GM18505 (cell line): Measurements from ENCODE around the gene MYLK4.

ENCODE experiments used
- ATAC-seq: cut with Tn5 transposase; IDR thresholded peaks from one replicate; pipeline ENCODE4 v1.9.1; 2021; ENCODE audit not compliant: unreplicated experiment
- POLR2A ChIP-seq: IDR thresholded peaks from 4 replicates; pipeline ENCODE4 v1.6.1; 2011; ENCODE audit warnings: borderline replicate concordance; ENCODE audit not compliant: insufficient read depth, insufficient read length; ENCODE audit errors: extremely low read depth

MYLK4 gene

DNA sequence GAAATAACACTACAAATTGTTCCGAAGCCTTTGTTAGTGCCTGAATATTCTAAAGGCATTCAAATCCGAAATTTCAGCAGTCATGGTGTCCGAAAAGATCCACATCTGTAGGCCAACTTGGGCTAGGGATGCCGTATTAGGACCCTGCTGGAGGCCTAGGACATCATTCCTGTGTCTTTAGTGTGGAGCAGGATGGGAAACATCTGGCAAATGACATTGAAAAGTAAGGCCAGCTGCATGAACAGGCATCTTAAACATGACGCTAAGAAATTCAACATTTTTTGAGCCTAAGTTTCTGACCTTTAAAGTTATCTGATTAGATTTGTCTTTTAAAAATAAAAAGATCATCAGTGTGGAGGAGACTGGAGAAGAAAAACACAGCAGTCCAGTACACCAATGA is 91.3 kb downstream of the MYLK4 start:
- ATAC-seq, result no peak
- TF ChIP-seq POLR2A, result no peak

DNA sequence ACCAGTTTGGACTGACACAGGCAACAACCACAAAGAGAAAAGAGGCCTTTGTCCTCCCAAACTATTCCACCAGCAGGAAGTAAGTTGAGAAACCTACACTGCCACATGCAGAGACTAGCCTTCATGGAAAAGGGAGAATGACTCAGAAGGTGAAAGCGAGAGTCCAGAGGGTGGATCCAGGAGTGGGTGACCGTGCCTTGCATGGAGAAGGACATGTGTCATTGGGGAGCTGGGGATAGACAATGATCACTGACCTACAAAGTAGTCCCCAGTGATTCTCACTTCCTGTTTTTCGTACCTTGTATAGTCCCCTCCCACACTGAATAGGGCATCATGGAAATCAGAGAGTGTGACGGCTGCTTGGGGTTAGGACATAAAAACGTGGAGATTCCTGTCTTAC is 91.9 kb downstream of the MYLK4 start:
- ATAC-seq, result peak; percentile 84
- no peak for TF ChIP-seq POLR2A

DNA sequence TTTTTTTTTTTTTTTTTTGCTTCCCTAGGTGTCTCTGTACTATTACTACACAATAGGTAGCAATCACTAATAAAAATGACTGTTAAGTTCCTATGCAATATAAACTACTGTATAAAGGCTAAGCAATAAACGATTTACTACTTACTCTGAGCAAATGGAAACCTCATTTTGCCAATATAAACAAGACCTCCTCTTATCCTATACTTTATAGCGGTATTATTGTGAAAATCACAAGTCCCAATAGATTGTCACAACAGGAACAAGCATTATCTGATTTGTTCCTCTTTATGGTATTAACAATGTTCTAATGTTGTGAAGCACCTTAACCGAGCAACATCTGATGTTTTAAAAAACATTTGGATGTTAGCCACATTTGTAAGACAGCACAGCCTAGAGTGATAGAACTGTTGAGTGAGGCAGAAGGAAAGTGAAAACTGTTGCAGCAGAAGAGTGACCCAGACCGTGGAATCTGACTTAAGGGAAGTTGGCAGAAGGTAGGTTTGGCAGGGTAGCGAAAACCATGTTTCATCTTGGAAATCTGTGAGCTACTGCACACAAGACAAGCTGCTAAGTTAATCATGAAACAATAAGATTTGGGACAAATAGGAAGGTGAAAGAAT is 94.2 kb downstream of the MYLK4 start:
- no peak for ATAC-seq
- no peak for TF ChIP-seq POLR2A

DNA sequence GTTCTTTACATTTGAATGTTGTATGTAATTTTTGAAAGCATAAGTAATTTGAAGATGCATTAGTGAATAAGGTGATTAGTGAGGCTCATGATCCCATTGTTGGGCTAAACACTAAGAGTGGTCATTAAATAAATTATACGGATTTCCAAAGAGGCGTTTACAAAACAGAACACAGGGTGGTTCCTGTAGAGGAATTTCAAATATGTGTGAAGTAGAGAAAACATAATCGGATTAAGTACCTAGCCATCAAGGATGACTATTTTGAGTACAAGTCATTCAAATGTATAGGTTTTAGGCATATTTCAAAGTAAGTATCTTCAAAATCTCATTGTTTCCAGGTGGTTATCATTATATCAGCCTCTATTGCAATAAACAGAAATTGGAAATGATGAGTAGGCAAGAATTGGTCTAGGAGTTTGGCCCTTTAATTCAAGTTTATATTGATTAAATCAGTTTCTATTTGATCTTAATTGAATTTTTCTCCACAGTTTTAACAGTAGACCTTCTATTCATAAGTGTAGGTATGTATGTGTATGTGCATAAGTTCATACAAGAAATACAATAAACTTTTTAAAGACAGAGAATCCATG is 94.8 kb downstream of the MYLK4 start:
- no peak for ATAC-seq
- TF ChIP-seq POLR2A, result no peak

DNA sequence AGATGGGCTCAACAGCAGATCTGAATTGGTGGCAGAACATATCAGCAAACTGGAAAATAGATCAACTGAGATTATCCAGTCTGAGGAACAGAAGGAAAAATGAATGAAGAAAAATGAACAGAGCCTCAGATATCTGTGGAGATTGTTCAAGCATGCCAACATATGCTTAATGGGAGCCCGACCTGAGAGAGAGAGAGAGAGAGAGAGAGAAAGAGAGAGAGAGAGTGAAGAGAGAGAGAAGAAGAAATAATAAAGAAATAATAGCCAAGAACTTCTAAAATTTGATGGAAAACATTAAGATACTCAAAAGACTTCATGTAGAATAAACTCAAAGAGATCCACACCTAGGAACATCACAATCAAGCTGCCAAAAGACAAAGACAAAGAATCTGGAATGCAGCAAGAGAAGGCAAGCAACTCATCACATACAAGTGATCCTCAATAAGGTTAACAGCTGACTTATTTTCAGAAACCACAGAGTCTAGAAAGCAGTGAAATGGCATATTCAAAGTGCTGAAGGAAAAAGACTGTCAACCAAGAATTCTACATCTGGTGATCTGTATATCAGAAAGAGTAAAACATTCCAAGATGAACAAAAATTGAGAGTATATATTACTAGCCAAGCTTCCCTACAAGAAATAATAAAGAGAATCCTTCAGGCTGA is 97.2 kb downstream of the MYLK4 start:
- ATAC-seq, result no peak
- no peak for TF ChIP-seq POLR2A

DNA sequence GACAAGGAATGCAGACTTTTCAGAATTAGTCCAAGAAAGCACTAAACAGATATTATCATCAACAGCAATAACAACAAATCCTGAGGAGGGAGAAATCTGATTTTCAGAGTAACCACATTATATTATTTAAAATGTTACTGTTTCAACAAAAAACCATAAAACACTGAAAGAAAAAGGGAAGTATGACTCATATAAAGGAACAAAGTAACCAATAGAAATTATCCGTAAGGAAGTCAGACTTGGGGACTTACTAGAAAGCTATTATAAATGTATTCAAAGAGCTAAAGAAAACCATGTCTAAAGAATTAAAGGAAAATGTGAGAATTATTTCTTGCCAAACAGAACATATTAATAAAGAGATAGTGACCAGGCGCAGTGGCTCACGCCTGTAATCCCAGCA is 98.1 kb downstream of the MYLK4 start:
- ATAC-seq, result no peak
- TF ChIP-seq POLR2A, result no peak

DNA sequence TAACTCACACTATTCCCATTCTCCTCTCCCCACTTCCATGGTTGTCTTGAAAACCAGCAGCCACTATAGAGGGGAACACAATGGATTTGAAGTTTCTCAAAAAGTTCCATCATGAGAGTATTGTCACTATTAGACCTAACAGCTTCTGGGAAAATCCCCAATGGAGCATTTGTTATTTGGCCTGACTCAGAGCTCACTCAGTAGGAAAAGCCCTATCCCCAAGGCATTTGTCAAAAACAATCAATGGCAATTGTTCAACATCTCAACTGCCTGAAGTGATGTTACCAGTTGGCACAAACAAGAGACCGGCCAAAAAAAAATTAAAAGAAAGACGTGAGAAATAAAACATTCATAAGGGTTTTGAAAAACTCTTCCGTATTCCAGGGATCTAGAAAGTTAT is 98.8 kb downstream of the MYLK4 start:
- no peak for TF ChIP-seq POLR2A
- no peak for ATAC-seq

DNA sequence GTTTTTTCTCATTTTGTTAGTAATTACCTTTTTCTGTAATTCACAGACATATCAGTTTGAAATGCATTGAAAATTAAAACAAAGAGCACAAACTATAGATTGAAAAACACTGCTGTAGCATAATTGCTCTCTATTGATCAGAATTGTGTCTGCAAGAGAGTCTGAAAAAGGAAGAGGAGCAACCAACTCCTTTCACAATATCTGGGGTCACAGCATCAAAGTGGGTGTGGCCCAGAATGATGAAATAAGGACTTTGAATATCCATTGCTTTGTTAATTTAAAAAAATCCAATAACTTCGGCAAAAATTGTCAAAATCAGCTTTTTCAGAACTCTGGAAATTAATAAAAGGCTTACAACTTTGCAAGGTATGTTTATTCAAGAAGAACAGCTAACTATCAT is 99.2 kb downstream of the MYLK4 start:
- no peak for TF ChIP-seq POLR2A

DNA sequence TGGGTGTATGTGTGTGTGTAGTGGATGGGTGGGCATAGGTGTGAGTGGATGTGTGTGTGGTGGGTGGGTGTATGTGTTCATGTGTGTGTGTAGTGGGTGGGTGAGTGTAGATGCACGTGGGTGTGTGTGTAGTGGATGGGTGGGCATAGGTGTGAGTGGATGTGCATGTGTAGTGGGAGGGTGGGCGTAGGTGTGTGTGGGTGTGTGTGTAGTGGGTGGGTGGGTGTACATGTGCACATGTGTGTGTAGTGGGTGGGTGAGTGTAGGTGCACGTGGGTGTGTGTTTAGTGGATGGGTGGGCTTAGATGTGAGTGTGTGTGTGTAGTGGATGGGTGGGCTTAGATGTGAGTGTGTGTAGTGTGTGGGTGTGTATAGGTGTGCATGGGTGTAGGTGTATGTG is 104.4 kb downstream of the MYLK4 start:
- no peak for TF ChIP-seq POLR2A
- ATAC-seq, result no peak

More for the DNA sequence above, 99.2 kb downstream of the MYLK4 start:
- no peak for ATAC-seq

DNA sequence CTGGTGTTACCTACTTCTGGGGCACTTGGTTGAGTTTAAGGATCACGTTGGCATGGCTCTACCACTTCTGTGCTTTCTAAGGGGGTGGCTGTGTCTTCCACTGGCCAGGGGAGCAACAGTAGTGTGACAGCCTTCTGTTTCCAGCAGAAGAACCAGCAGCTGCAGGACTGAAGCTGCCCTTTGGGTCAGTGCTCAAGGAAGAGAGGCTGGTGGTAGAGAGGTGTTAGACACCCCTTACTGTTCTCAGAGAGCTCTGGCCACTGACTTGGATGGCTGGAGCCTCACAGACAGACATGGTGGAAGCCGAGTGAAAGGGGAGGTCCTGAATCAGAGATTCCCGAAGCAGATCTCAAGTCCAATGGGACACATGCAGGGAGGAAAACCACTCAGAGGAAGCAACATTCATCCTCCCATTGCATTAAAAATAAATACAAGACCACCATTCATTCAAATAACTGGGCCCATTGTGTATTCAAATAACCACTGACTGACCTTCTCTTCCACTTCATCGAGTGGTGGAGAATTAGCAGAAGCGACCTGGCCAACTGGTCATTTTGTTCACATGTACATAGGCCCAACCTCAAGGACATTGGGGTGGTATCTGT is 106.7 kb downstream of the MYLK4 start:
- no peak for ATAC-seq
- no peak for TF ChIP-seq POLR2A

DNA sequence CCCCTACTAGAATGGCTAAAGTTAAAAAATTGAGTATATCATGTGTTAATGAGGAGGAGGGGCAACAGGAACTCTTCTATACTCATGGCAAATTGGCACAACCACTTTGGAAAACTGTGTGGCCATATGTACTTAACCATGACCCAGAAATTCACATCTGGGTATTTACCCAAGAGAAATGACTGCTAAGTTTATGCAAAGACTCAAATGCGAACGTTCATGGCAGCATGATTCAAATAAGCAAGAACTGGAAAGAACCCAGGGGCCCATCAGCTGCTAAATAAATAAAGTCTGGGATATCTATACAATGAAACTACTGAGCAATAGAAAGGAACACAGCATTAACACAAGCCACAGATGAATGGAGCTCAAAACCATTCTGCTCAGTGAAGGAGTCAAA is 107.6 kb downstream of the MYLK4 start:
- no peak for ATAC-seq
- no peak for TF ChIP-seq POLR2A

DNA sequence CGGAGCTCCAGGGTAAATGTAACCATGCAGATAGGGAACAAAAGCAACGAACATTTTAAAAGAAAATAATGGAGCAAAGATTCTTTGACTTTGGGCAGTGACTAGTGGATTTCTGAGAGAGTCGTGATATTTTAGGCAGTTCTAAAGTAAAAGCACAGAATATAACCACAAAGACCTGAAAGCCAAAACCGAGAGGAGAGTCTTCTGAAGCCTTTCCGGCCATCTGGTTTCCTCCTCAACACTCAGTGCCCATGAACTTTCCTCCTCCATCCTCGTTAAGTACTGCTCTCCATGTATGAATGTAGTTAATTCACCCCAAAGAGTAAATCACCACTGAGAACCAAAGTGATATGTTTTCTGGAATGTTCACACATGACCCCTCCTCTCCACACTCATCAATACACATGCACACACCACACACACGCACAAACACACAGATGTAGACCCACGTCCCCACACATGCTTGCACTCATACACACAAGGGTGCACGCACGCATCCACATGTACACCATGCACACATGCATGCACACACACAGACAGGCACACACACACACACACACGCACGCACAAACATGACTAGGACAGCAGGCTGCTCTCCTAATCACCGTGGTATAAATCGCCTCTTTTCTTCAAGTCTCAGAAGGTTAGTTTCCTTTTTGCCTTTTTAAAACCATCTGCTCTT is 109.5 kb downstream of the MYLK4 start:
- TF ChIP-seq POLR2A, result no peak
- no peak for ATAC-seq

DNA sequence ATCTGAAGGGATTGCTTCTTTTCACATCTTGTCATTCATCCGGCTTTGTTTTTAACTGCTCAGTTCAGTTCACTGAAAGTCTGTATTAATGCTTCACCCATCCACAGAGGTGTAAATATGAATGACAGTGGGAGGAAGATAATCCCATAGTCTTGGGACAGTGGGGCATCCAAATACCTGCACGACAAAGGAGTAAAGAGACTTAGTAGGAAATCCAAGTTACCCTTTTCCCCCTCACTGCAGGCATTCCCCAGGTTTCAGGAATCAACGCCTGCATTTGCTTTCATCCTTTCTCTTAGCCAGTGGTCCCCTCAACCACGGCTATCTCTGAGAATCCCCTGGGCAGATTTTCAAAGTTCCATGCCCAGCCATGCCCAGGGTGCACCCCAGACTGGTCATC is 110.2 kb downstream of the MYLK4 start:
- no peak for TF ChIP-seq POLR2A
- no peak for ATAC-seq
